ENCODE results near the gene SUN3.

DNA sequence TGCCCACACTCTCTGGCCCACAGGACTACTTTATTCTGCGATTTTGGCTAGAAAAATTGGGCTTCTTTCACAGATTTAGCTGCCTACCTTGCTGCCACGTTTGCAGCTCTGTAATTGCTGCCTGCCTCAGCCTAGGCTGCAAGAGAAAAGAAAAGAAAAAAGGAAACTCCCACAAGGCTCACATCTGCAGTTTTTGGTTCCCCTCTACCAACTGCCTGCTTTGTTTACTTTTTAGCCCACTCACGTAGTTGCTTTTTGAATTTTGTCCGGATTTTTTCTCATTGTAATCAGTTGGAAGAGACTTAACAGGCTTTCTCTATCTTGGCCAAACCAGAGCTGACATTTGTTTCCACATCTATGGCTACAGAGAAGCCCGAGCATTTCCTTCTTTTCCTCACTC, 24.3 kb downstream of the SUN3 start:
- TF ChIP-seq, protein P1, sequence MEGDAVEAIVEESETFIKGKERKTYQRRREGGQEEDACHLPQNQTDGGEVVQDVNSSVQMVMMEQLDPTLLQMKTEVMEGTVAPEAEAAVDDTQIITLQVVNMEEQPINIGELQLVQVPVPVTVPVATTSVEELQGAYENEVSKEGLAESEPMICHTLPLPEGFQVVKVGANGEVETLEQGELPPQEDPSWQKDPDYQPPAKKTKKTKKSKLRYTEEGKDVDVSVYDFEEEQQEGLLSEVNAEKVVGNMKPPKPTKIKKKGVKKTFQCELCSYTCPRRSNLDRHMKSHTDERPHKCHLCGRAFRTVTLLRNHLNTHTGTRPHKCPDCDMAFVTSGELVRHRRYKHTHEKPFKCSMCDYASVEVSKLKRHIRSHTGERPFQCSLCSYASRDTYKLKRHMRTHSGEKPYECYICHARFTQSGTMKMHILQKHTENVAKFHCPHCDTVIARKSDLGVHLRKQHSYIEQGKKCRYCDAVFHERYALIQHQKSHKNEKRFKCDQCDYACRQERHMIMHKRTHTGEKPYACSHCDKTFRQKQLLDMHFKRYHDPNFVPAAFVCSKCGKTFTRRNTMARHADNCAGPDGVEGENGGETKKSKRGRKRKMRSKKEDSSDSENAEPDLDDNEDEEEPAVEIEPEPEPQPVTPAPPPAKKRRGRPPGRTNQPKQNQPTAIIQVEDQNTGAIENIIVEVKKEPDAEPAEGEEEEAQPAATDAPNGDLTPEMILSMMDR (IDR thresholded peaks at IDR 0.05): no peak
- TF ChIP-seq POLR2A (IDR thresholded peaks at IDR 0.05): no peak

All from lower leg skin (tissue), 3 donors.